Subcutaneous abdominal adipose tissue (tissue), 5 donors: Measurements from ENCODE around the gene SNX1.

ENCODE experiments used
- H3K27ac ChIP-seq: one replicate; pipeline ENCODE4 v1.7.0; 2013; ENCODE audit warnings: low read depth, mild to moderate bottlenecking, inconsistent platforms, low read length, moderate library complexity
- H3K27me3 ChIP-seq, 5 donors: one replicate each; pipeline ENCODE4 v1.7.0; 2013; ENCODE audit warnings: low read length in 5 of 5, inconsistent platforms in 1 of 5; ENCODE audit not compliant: control insufficient read depth in 5 of 5, insufficient read depth in 4 of 5
- H3K36me3 ChIP-seq, 5 donors: one replicate each; pipeline ENCODE4 v1.7.0; 2013; ENCODE audit warnings: low read length in 5 of 5; ENCODE audit not compliant: control insufficient read depth in 5 of 5, insufficient read depth in 5 of 5
- H3K4me1 ChIP-seq, 5 donors: one replicate each; pipeline ENCODE4 v1.7.0; 2013; ENCODE audit warnings: low read length in 5 of 5, mild to moderate bottlenecking in 3 of 5, moderate library complexity in 1 of 5; ENCODE audit not compliant: control insufficient read depth in 5 of 5, insufficient read depth in 5 of 5
- H3K4me3 ChIP-seq, 5 donors: one replicate each; pipeline ENCODE4 v1.7.0; 2013; ENCODE audit warnings: low read length in 5 of 5, low read depth in 1 of 5
- H3K9ac ChIP-seq, 5 donors: one replicate each; pipeline ENCODE4 v1.7.0; 2013; ENCODE audit warnings: low read length in 5 of 5, mild to moderate bottlenecking in 4 of 5, moderate library complexity in 3 of 5
- H3K9me3 ChIP-seq, 5 donors: one replicate each; pipeline ENCODE4 v1.7.0; 2013; ENCODE audit warnings: low read length in 5 of 5; ENCODE audit not compliant: control insufficient read depth in 5 of 5
- donor health status: healthy.
- donor health status: healthy.
- donor health status: healthy.
- donor health status: healthy.
- donor health status: healthy.

SNX1 gene

DNA sequence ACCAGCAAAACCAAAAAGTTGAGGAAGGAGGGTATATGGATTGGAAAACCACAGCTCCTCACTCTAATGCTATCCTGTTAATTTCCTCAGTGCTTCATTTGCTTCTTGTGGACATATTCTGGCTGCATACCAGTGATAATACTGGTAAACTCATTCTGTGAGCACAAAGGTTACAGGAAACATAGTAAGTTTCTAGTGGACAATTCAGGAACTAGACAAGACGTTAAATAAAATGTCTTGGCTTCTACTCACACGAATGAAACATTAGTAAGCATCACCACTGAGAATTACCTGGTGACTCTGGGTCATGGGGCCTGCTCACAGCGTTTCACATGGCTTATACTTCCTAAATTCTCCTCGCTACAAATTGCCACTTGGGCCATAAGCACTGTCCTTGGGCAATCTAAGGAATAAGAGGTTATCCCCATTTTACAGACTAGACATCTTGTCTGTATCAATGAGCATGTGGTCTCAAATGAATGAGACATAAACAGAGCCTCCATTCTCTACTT is 87.1 kb downstream of the SNX1 start:
- no peaks in the 10 kb centered on the region for H3K27me3 ChIP-seq
- H3K9me3 ChIP-seq = no peaks in the 10 kb centered on the region
- H3K4me3 ChIP-seq = no peak overlapping the region
- H3K36me3 ChIP-seq = peaks cover 12 to 37% (median 30%) of the 10 kb centered on the region in 5 donors
- H3K9ac ChIP-seq = no peak overlapping the region
- H3K27ac ChIP-seq = no peak overlapping the region
- peaks cover 0 to 9% (median 7%) of the 10 kb centered on the region in 5 donors for H3K4me1 ChIP-seq

DNA sequence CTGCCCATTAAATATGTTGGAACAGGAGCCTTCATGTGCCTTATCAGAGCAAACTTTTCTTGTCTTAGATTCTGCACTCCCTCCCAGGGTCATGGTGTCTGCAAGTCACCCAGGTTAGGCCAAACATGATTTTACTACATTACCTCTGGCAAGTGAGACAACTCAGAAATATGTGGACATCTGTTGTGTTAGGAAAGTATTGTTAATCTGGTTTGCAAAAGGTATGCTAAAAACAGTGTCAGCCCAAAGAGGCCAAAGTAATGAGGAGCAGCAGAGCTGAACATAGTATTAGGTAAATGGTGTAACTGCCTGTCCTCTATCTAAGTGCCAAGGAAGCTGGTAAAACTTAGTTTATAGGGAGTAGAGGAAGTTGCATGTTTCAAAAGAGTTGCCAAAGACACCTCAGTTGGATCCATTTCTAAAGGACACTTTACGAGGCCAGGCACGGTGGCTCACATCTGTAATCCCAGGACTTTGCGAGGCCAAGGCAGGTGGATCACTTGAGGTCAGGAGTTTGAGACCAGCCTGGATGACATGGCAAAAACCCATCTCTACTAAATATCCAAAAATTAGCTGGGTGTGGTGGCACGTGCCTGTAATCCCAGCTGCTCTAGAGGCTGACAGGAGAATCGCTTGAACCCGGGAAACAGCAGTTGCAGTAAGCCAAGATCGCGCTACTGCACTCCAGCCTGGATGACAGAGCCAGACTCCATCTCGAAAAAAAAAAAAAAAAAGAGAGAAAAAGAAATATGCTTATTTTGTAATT is 89.5 kb downstream of the SNX1 start:
- Histone ChIP-seq H3K36me3 (peaks cover 13 to 23% (median 20%) of the 10 kb centered on the region in 5 donors), H3K27ac (no peak overlapping the region), H3K4me1 (peaks cover 0 to 9% (median 7%) of the 10 kb centered on the region in 5 donors), H3K4me3 (no peak overlapping the region), H3K9ac (no peak overlapping the region), H3K9me3 (no peaks in the 10 kb centered on the region), H3K27me3 (no peaks in the 10 kb centered on the region)

DNA sequence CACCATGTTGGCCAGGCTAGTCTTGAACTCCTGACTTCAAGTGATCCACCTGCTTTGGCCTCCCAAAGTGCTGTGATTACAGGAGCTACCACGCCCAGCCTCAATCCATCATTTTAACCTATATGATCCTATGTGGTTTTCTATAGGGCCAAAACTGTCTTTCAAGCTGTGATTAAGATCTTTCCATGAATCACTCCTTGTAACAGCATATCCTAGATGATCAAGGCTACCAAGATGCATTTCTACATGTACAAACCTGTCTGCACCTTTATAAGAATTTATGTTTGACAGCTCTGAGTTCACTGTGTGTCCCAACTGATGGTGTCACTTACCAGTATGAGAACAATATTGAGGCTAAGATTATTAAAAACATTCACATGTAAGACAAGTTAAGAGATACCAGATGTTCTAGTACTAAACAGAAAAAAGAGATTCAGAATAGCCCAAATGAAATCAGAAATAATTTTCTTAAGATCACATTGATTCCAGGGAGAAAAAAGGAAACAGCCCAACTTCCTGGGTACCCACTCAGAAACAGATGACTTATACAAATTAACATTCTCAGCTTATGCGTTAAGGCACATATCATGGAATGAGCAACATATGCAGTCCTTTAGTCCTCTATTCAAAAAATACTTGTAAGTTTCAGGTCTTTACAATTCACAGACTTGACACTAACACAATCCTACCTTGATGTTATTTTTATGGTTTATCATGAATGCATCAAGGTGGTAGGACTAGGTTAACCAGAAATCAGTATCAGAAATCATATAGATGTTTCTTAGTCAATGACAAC is 91.8 kb downstream of the SNX1 start:
- Histone ChIP-seq H3K9me3 (no peaks in the 10 kb centered on the region), H3K9ac (no peak overlapping the region), H3K4me3 (no peak overlapping the region), H3K27me3 (no peaks in the 10 kb centered on the region), H3K36me3 (peaks cover 11 to 17% (median 14%) of the 10 kb centered on the region in 5 donors), H3K4me1 (peaks cover 0 to 8% (median 6%) of the 10 kb centered on the region in 5 donors), H3K27ac (no peak overlapping the region)
